Measurements from ENCODE around the gene TRAP1. TPM values are rescaled to one million over a fixed set of nuclear protein-coding genes. Genes with fewer than 3 reads are reported as not detected.

Gene TRAP1
- total and polyA plus RNA-seq, 11 donors: 65.4 to 142 (median 110) TPM

- Histone ChIP-seq H3K4me3 (no peak overlapping the region), H3K27me3 (no peaks in the 10 kb centered on the region), H3K27ac (no peak overlapping the region), H3K36me3 (peaks cover 0 to 100% (median 98%) of the 10 kb centered on the region in 9 donors), H3K4me1 (no peaks in the 10 kb centered on the region), H3K9me3 (no peaks in the 10 kb centered on the region)
- 89 to 91% (median 90%) methylated on average over 7 of the region's 7 CpGs for WGBS, 4 donors
- ATAC-seq (no peak), DNase-seq (no peak)
- intact Hi-C loops (cut with DNase I): no loop called here
- TF ChIP-seq POLR2A (IDR thresholded peaks at IDR 0.05) (no peak), CTCF (IDR thresholded peaks at IDR 0.05) (no peak)
These were observed 26.7 kb upstream of the TRAP1 start for GRCh38 chr16:3744018-3744417.

GRCh38 chr16:3740934-3741333 lies 23.6 kb upstream of the TRAP1 start:
- TF ChIP-seq POLR2A (IDR thresholded peaks at IDR 0.05) (no peak), CTCF (IDR thresholded peaks at IDR 0.05) (no peak)
- H3K4me1 ChIP-seq: no peaks in the 10 kb centered on the region
- no peaks in the 10 kb centered on the region for H3K27me3 ChIP-seq
- H3K36me3 ChIP-seq: peaks cover 0 to 100% (median 100%) of the 10 kb centered on the region in 9 donors
- intact Hi-C loops (cut with DNase I): no loop called here
- DNase-seq: no peak
- no peaks in the 10 kb centered on the region for H3K9me3 ChIP-seq
- H3K4me3 ChIP-seq: no peak overlapping the region
- H3K27ac ChIP-seq: no peak overlapping the region
- 88 to 96% (median 93%) methylated on average over 16 of the region's 16 CpGs for WGBS, 4 donors
- no peak for ATAC-seq

- Histone ChIP-seq H3K27me3 (no peaks in the 10 kb centered on the region), H3K36me3 (peaks cover under 1 to 100% (median 100%) of the 10 kb centered on the region in 9 donors), H3K4me1 (no peaks in the 10 kb centered on the region), H3K27ac (no peak overlapping the region), H3K4me3 (no peak overlapping the region), H3K9me3 (no peaks in the 10 kb centered on the region)
- intact Hi-C loops (cut with DNase I): no loop called here
- ATAC-seq (no peak), DNase-seq (no peak)
- WGBS, 4 donors: 94 to 95% (median 94%) methylated on average over 11 to 14 of the region's 14 CpGs
- TF ChIP-seq CTCF (IDR thresholded peaks at IDR 0.05) (no peak), POLR2A (IDR thresholded peaks at IDR 0.05) (no peak)
These were observed 22.9 kb upstream of the TRAP1 start for GRCh38 chr16:3740186-3740585.

- intact Hi-C loops (cut with DNase I): no loop called here
- no peak for DNase-seq
- TF ChIP-seq CTCF (IDR thresholded peaks at IDR 0.05) (no peak), POLR2A (IDR thresholded peaks at IDR 0.05) (no peak)
- Histone ChIP-seq H3K27me3 (no peaks in the 10 kb centered on the region), H3K27ac (no peak overlapping the region), H3K4me1 (no peaks in the 10 kb centered on the region), H3K4me3 (no peak overlapping the region), H3K36me3 (peaks cover 2 to 100% (median 100%) of the 10 kb centered on the region in 9 donors), H3K9me3 (no peaks in the 10 kb centered on the region)
- ATAC-seq: no peak
- WGBS, 4 donors: 88 to 94% (median 92%) methylated on average over 7 to 9 of the region's 9 CpGs
These were observed 22.3 kb upstream of the TRAP1 start for GRCh38 chr16:3739636-3740035.
